ENCODE data around the gene ADGRF3. TPM values are rescaled to one million over a fixed set of nuclear protein-coding genes. Genes with fewer than 3 reads are reported as not detected.
A peak's percentile ranks its signal among the peaks of the same experiment; 100 is the strongest.

The ADGRF3 gene
- total and polyA plus RNA-seq, 10 of the 15 experiments (the other 5 are each of a cell fraction or from before 2014, with no cell fraction given), result 0.03 to 3.1 (median 0.84) TPM

GRCh38 chr2:26384183-26384582 lies 37.6 kb upstream of the ADGRF3 start (continued):
- no peak for TF ChIP-seq ZBTB11 (CRISPR knock-in tag; IDR thresholded peaks at IDR 0.05)
- TF ChIP-seq HCFC1 (IDR thresholded peaks at IDR 0.05; ENCODE audit: low read length), result no peak
- TF ChIP-seq NFIC (IDR thresholded peaks at IDR 0.05; ENCODE audit: low read depth, low read length), result no peak
- no peak for TF ChIP-seq SIX5 (IDR thresholded peaks at IDR 0.05; ENCODE audit: low read depth, low read length, severe bottlenecking)
- no peak for TF ChIP-seq CBX5 (IDR thresholded peaks at IDR 0.05; ENCODE audit: low read depth)
- no peak for TF ChIP-seq ELK1 (IDR thresholded peaks at IDR 0.05; ENCODE audit: low read depth, low read length)
- TF ChIP-seq EZH2 (IDR thresholded peaks at IDR 0.05; ENCODE audit: borderline replicate concordance, control insufficient read depth, low read depth, low read length), result no peak

- in situ Hi-C loops (cut with MboI) (no loop called here), intact Hi-C loops (cut with micrococcal nuclease; ENCODE audit: unreplicated experiment) (no loop called here)
- WGBS (ENCODE audit: insufficient coverage, insufficient replicate concordance, low lambda C conversion rate, missing lambda C conversion rate), result 100% methylated on average over 3 of the region's 3 CpGs
- Histone ChIP-seq H3K27me3 (replicated peaks in 1 of 2; ENCODE audit: control insufficient read depth in 2 of 2, insufficient read depth in 2 of 2, low read length in 1 of 2) (no peaks in the 10 kb centered on the region), H3K9me3 (replicated peaks; ENCODE audit: control insufficient read depth, insufficient read depth, low read length) (no peaks in the 10 kb centered on the region), H3K27ac (ENCODE audit: control insufficient read depth, insufficient read depth) (no peak overlapping the region; the same call in 1 of the 2 replicates), H4K20me1 (ENCODE audit: control insufficient read depth, insufficient read depth) (no peaks in the 10 kb centered on the region), H3K36me3 (ENCODE audit: control insufficient read depth in 2 of 2, insufficient read depth in 2 of 2, low read length in 1 of 2) (peaks cover 0 to 6% of the 10 kb centered on the region in 2 experiments; a peak in 3 of 4 replicates), H3K4me2 (ENCODE audit: control insufficient read depth, insufficient read depth) (no peak overlapping the region), H2AFZ (ENCODE audit: control insufficient read depth, low read depth, low read length) (no peak overlapping the region), H3K4me3 (no peak overlapping the region), H3K79me2 (ENCODE audit: control insufficient read depth, insufficient read depth, low read length) (no peaks in the 10 kb centered on the region), H3K9ac (ENCODE audit: control insufficient read depth, insufficient read depth, low read length) (no peak overlapping the region), H3K4me1 (ENCODE audit: control insufficient read depth, insufficient read depth, low read length) (peaks cover 14% of the 10 kb centered on the region)
- POLR2A ChIA-PET, result interaction anchor here (0.5 to 0.9 kb wide), 3 partner anchors 9 to 112 kb away, joined by 3 to 4 read pairs (median 3); no protein-coding TSS in a partner anchor
- 0 out of 3 replicates have a peak, but pooled peaks have one; percentile 27 for ATAC-seq
- SMC1A ChIA-PET (ENCODE audit: uncharacterized antibody, unreplicated experiment), result interaction anchor here (0.7 to 1.5 kb wide), 3 partner anchors 9 to 38 kb away, joined by 3 to 8 read pairs (median 4); no protein-coding TSS in a partner anchor
- TF ChIP-seq SIN3A (IDR thresholded peaks at IDR 0.05; ENCODE audit: low read depth, low read length) (no peak), SPI1 (IDR thresholded peaks at IDR 0.05; ENCODE audit: borderline replicate concordance, insufficient read depth, low read depth, low read length) (peak; percentile 38; the same call in 1 of the 2 replicates)
- BruUV-seq (replicated peaks), result no TSS peak
- no peak for DNase-seq (ENCODE audit: low read depth, low spot score)
- CTCF ChIA-PET, result interaction anchor here (1.0 kb wide), 1 partner anchor 33 kb away, joined by 4 read pairs; no protein-coding TSS in a partner anchor
- RAD21 ChIA-PET (ENCODE audit: unreplicated experiment), result no interaction called here
- no peak for FAIRE-seq
These were observed 36.0 kb upstream of the ADGRF3 start for GRCh38 chr2:26382564-26382963.

All from GM12878 (cell line).